HG02840 (cell line): Measurements from ENCODE around the gene DYNC1I2.

Experiments
- ATAC-seq: cut with Tn5 transposase; IDR thresholded peaks from one replicate; pipeline ENCODE4 v1.9.1; 2021; ENCODE audit warnings: mild to moderate bottlenecking, moderate library complexity, moderate number of reproducible peaks; ENCODE audit not compliant: unreplicated experiment, low FRiP score

The DYNC1I2 gene

GRCh38 chr2:171687287-171688128 is at the start of gene DYNC1I2:
Gene DYNC1I2 (plus strand): TSS chr2:171687469. CDS start chr2:171690156, 2,687 bp downstream.
- peak; percentile 87 for ATAC-seq

DNA sequence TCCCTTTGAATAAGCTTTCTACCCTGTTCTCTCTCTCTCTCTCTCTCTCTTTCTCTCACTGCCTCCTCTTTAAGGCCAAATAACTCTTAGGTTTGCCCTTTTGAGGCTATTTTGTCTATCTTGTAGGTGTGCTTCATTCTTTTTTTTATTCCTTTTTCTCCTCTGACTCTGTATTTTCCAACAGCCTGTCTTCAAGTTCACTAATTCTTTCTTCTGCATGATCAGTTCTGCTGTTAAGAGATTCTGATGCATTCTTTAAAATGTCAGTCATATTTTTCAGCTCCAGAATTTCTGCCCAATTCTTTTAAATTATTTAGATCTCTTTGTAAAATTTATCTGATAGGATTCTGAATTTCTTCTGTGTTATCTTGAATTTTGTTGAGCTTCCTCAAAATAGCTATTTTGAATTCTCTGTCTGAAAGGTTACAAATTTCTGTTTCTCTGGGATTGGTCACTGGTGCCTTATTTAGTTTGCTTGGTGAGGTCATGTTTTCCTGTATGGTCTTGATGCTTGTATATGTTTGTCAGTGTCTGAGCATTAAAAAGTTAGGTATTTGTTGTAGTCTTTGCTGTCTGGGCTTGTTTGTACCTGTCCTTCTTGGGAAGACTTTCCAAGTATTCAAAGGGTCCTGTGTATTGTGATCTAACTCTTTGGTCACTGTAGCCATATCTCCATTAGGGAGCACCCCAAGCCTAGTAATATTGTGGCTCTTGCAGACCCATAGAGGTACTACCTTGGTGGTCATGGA is 35.4 kb upstream of the DYNC1I2 start:
- no peak for ATAC-seq

GRCh38 chr2:171652416-171652785 is 34.9 kb upstream of the DYNC1I2 start:
- no peak for ATAC-seq

- ATAC-seq, result peak; percentile 51
Measured at GRCh38 chr2:171655586-171655985, 31.7 kb upstream of the DYNC1I2 start.

- no peak for ATAC-seq
Measured at GRCh38 chr2:171667041-171667440, 20.2 kb upstream of the DYNC1I2 start.

- no peak for ATAC-seq
Measured at GRCh38 chr2:171668183-171668582, 19.1 kb upstream of the DYNC1I2 start.

DNA sequence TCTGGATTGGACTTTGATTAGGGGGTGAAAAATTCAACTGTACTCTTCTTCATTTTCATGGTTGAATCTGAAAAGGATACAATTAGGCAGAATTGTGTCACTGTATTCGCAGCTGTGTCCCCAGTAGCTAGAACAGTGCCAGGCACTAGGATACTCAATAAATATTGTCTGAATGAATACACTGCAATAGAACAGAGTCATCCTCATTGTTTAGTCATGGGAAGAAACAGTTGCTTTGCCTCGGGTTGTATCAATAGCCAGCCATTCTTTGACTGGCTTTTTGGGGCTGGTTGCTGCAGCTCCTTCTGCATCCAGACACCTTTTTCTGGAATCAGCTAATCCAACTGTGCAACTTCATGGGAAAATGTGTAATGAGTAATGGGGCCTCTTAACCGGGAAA is 18.1 kb upstream of the DYNC1I2 start:
- ATAC-seq, result no peak

GRCh38 chr2:171670655-171671054 is 16.6 kb upstream of the DYNC1I2 start:
- ATAC-seq, result no peak

DNA sequence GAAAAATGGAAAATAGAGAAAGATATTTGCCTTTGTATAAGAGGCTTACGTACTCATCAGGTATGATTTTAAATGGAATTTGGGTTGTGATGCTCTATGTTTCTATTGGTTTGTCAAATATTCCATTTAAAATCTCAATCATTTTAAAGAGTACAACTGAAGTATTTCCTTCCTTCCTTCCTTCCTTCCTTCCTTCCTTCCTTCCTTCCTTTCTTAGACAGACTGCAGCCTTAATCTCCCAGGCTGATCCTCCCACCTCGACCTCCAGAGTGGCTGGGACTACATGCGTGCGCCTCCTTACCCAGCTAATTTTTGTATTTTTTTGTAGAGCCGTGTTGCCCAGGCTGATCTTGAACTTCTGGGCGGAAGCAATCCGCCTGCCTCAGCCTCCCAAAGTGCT is 15.4 kb upstream of the DYNC1I2 start:
- ATAC-seq, result no peak

GRCh38 chr2:171673905-171674304 is 13.4 kb upstream of the DYNC1I2 start:
- ATAC-seq, result no peak

DNA sequence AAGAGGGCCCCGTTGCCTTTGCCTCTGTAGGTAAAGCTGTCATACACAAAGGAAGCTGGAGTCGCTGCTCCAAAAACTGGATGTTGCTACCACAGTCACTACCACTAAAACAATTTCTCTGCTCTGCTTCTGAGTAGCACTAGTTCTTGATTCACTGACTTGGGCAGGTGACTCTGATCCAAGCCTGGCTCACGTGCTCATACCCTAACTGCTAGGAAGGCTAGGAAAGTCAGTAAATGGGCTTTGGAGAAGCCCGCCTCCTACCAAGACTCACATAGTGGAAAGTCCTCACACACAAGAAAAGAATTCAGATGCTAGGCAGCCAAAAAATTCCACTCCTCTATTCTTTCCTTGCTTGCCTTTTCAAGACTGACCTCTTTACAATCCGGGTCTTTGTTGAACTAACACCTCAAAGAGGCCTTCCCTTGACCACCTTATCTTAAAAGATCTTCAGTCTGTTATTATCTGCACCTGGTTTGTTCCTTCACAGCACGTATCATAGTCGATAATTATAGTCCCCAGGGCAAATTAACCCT is 11.4 kb upstream of the DYNC1I2 start:
- ATAC-seq, result no peak

GRCh38 chr2:171678619-171679018 is 8.7 kb upstream of the DYNC1I2 start:
- no peak for ATAC-seq

GRCh38 chr2:171688129-171688465 is 828 bp downstream of the DYNC1I2 start:
- no peak for ATAC-seq

DNA sequence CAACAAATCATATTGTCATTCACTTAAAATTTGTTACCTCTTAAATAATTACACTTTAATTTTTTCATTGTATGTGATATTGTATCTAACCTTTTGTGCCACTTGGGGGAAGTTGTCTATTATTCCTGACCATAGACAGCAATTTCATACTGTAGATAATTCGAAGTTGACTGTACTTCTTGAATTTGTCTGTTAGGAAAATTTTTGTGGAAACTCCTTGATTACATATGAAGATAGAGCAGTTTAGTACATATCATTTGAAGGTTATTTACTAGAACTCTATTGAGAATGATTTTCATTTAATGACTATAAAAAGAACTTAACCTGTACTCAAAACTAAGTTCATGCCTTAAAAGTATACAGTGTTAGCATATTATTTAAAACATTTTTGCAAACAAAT is 5.1 kb downstream of the DYNC1I2 start:
- ATAC-seq, result no peak

DNA sequence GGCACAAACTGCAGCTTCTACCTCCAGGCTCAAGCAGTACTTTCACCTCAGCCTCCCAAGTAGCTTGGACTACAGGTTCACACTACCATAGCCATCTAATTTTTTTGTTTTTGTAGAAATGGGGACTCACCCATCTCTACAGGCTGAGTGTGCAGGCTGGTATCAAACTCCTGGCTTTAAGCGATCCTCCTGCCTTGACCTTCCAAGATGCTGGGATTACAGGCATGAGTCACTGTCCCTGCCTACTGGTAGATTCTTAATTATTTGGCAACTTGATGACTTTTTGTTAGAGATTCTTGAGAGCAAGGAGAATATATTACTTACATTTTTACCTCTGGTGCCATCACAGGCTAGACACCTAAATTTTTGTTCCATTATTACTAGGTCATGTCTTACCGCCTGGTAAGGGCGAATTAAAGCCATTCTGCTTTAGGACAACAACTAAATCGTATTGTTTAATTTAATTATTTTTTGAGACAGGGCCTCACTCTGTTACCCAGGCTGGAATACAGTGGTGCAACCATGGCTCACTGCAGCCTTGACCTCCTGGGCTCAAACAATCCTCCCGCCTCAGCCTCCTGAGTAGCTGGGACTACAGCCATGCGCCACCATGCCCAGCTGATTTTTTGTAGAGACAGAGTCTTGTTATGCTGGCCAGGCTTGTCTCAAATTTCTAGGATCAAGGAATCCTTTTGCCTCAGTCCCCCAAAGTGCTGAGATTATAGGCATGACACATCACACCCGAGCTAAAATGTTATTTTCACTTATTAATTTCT is 15.7 kb downstream of the DYNC1I2 start:
- ATAC-seq, result no peak

- no peak for ATAC-seq
Measured at GRCh38 chr2:171703574-171704347, 16.5 kb downstream of the DYNC1I2 start.

DNA sequence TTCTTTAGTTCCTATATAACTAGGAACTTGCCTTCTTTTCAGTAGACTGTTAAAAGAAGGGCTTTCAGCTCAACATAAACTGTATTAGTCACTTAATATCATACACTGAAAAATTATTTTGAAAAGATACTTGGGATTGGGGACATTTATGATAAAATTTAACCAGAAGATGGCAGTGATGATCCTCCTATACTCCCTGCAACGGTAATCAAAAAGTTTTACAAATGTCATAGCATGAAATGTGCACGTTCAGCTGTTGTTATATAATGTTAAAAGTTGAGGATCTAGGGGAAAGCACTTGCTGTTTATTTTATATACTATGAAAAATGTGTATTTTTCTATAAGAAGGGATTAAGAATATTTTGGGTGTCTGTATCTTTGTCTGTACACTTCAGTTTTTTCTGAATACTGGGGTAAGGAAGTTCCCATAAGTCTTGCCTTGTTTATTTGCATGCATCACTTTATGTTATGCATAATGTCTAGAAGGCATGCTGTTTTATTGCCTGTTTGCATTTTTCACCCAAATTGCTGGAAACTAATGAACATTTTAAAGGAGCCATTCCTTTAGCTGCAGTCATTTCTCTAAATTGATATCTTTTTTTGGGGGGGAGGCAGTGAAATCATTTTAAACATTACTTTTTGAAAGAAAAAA is 19.0 kb downstream of the DYNC1I2 start:
- ATAC-seq, result no peak

GRCh38 chr2:171707752-171708151 is 20.5 kb downstream of the DYNC1I2 start:
- ATAC-seq, result no peak

- ATAC-seq, result no peak
Measured at GRCh38 chr2:171709011-171709685, 21.9 kb downstream of the DYNC1I2 start.
